Progenitor cell of endocrine pancreas (in vitro differentiated cells): Measurements from ENCODE around the gene KIF3C. TPM values are rescaled to one million over a fixed set of nuclear protein-coding genes. Genes with fewer than 3 reads are reported as not detected.

Experiments used
- DNase-seq: peaks from one replicate; pipeline ENCODE4 v3.0.0; 2021; ENCODE audit warnings: low spot score; ENCODE audit not compliant: unreplicated experiment
- H3K27ac Mint-ChIP-seq: 2 replicates; pipeline ENCODE4 v1.8.0; 2021; ENCODE audit warnings: mild to moderate bottlenecking, moderate library complexity, mixed read lengths
- H3K27me3 Mint-ChIP-seq: 2 replicates; pipeline ENCODE4 v1.8.0; 2021; ENCODE audit warnings: mixed read lengths
- H3K36me3 Mint-ChIP-seq: 2 replicates; pipeline ENCODE4 v1.8.0; 2022; ENCODE audit warnings: mixed read lengths; ENCODE audit not compliant: insufficient read depth
- H3K4me1 Mint-ChIP-seq: 2 replicates; pipeline ENCODE4 v1.8.0; 2021; ENCODE audit warnings: low read depth, mixed read lengths
- H3K4me3 Mint-ChIP-seq: 2 replicates; pipeline ENCODE4 v1.8.0; 2021; ENCODE audit warnings: low read depth, mild to moderate bottlenecking, moderate library complexity, mixed read lengths
- H3K9me3 Mint-ChIP-seq: 2 replicates; pipeline ENCODE4 v1.8.0; 2021; ENCODE audit warnings: low read depth, mixed read lengths
- total RNA-seq: library from RNA; stranded (reverse); gene quantifications from 2 replicates; pipeline ENCODE4 v1.2.1, GENCODE V29; 2021
- TF ChIP-seq, protein P1 (sequence below): fragments of 200-600 bp; sonication (generic); IDR thresholded peaks from one replicate; pipeline ENCODE4 v1.5.0; 2021; ENCODE audit warnings: antibody characterized with exemption, mild to moderate bottlenecking; ENCODE audit not compliant: unreplicated experiment

The KIF3C gene
- total RNA-seq, 1 donor from 2014 or later, result 42.3 TPM

GRCh38 chr2:25936889-25937545, 45.3 kb downstream of the KIF3C start:
- TF ChIP-seq, protein P1, sequence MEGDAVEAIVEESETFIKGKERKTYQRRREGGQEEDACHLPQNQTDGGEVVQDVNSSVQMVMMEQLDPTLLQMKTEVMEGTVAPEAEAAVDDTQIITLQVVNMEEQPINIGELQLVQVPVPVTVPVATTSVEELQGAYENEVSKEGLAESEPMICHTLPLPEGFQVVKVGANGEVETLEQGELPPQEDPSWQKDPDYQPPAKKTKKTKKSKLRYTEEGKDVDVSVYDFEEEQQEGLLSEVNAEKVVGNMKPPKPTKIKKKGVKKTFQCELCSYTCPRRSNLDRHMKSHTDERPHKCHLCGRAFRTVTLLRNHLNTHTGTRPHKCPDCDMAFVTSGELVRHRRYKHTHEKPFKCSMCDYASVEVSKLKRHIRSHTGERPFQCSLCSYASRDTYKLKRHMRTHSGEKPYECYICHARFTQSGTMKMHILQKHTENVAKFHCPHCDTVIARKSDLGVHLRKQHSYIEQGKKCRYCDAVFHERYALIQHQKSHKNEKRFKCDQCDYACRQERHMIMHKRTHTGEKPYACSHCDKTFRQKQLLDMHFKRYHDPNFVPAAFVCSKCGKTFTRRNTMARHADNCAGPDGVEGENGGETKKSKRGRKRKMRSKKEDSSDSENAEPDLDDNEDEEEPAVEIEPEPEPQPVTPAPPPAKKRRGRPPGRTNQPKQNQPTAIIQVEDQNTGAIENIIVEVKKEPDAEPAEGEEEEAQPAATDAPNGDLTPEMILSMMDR, result no peak
- Mint-ChIP-seq H3K4me1 (no peaks in the 10 kb centered on the region), H3K4me3 (no peak overlapping the region), H3K9me3 (no peaks in the 10 kb centered on the region), H3K27me3 (no peaks in the 10 kb centered on the region), H3K27ac (no peak overlapping the region), H3K36me3 (peaks cover 9% of the 10 kb centered on the region)
- no peak for DNase-seq

- no peak overlapping the region for H3K4me3 Mint-ChIP-seq
- no peaks in the 10 kb centered on the region for H3K27me3 Mint-ChIP-seq
- no peak for DNase-seq
- TF ChIP-seq, protein P1, result no peak
- H3K9me3 Mint-ChIP-seq, result no peaks in the 10 kb centered on the region
- H3K36me3 Mint-ChIP-seq, result peaks cover 9% of the 10 kb centered on the region
- H3K27ac Mint-ChIP-seq, result no peak overlapping the region
- H3K4me1 Mint-ChIP-seq, result no peaks in the 10 kb centered on the region
Measured at GRCh38 chr2:25933622-25934021, 48.7 kb downstream of the KIF3C start.

- no peak overlapping the region for H3K4me3 Mint-ChIP-seq
- no peak overlapping the region for H3K27ac Mint-ChIP-seq
- no peak for DNase-seq
Measured at GRCh38 chr2:25929789-25930473, 52.4 kb downstream of the KIF3C start.

GRCh38 chr2:25928668-25929067, 53.6 kb downstream of the KIF3C start:
- Mint-ChIP-seq H3K27ac (no peak overlapping the region), H3K9me3 (no peaks in the 10 kb centered on the region), H3K4me3 (no peak overlapping the region), H3K36me3 (peaks cover 13% of the 10 kb centered on the region), H3K4me1 (no peaks in the 10 kb centered on the region), H3K27me3 (no peaks in the 10 kb centered on the region)
- TF ChIP-seq, protein P1, result no peak
- DNase-seq, result no peak

More at GRCh38 chr2:25929789-25930473, 52.4 kb downstream of the KIF3C start:
- no peaks in the 10 kb centered on the region for H3K27me3 Mint-ChIP-seq
- TF ChIP-seq, protein P1, result no peak
- peaks cover 18% of the 10 kb centered on the region for H3K36me3 Mint-ChIP-seq
- no peaks in the 10 kb centered on the region for H3K4me1 Mint-ChIP-seq
- H3K9me3 Mint-ChIP-seq, result no peaks in the 10 kb centered on the region

DNA sequence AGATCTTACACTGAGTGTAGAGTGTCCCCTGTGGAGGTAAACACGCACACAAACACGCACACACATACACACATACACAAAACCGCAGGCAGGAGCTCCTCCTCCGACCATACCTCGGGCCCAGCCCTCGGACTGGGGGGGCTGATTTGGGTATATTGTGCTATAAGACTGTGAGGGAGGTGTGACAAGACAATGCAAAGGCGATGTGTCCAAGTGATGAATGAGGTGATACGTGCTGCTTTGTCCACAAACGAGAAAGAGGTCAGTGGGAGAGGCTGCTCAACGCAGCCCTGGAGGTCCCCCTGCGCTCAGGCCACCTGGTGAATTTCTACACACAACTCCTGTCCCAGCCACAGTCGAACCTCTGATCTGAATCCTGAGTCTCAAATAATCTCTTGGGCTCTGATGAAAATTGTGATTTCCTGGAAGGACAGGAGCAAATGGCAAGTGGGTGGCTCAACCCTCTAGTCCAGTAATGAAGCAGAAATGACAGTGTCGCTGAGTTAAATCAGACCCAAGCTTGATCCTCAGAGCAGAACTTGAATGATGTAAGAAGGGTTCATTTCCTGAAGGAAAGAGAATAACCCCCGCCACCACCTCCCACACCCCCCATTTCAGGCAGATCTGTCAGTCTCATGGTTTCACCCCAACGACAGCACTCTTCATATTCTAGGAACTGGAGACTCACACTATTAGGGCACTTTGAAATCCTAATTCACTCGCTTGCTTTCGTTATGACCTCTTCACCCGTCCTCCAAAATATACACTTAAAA, 55.1 kb downstream of the KIF3C start:
- Mint-ChIP-seq H3K9me3 (no peaks in the 10 kb centered on the region), H3K27ac (no peak overlapping the region), H3K27me3 (no peaks in the 10 kb centered on the region), H3K4me1 (no peaks in the 10 kb centered on the region), H3K36me3 (peaks cover 12% of the 10 kb centered on the region), H3K4me3 (no peak overlapping the region)
- TF ChIP-seq, protein P1, result no peak
- no peak for DNase-seq
